Neural cell (in vitro differentiated cells): Measurements from ENCODE around the gene BHLHE23. TPM values are rescaled to one million over a fixed set of nuclear protein-coding genes. Genes with fewer than 3 reads are reported as not detected.

Source experiments
- H2AFZ ChIP-seq: fragments of 200-600, 300-800 bp; sonication (generic), shearing (Covaris generic); 2 replicates; pipeline ENCODE4 v1.6.0; 2014; ENCODE audit warnings: low read depth, mild to moderate bottlenecking, antibody characterized with exemption, low read length, moderate library complexity
- H3F3A ChIP-seq: fragments of 200-600 bp; shearing (Covaris generic); 2 replicates; pipeline ENCODE4 v1.6.1; 2016; ENCODE audit warnings: mild to moderate bottlenecking, moderate library complexity, mixed read lengths, antibody characterized with exemption, low read length; ENCODE audit not compliant: insufficient read depth, poor library complexity, severe bottlenecking
- H3K27ac ChIP-seq: fragments of 200-600, 300-800 bp; sonication (generic), shearing (Covaris generic); 2 replicates; pipeline ENCODE4 v1.5.1; 2014; ENCODE audit warnings: mild to moderate bottlenecking, low read length, moderate library complexity
- H3K27me3 ChIP-seq: fragments of 300-800, 200-600 bp; sonication (generic), shearing (Covaris generic); 2 replicates; pipeline ENCODE4 v1.6.0; 2014; ENCODE audit warnings: mild to moderate bottlenecking, low read depth, low read length, moderate library complexity; ENCODE audit not compliant: insufficient read depth
- H3K36me3 ChIP-seq: fragments of 300-800, 200-600 bp; sonication (generic), shearing (Covaris generic); 2 replicates; pipeline ENCODE4 v1.5.1; 2014; ENCODE audit warnings: mild to moderate bottlenecking, antibody characterized with exemption, low read length, moderate library complexity; ENCODE audit not compliant: insufficient read depth
- H3K4me2 ChIP-seq: fragments of 300-800, 200-600 bp; sonication (generic), shearing (Covaris generic); 2 replicates; pipeline ENCODE4 v1.6.0; 2014; ENCODE audit warnings: mild to moderate bottlenecking, low read length
- H3K4me3 ChIP-seq: fragments of 300-800, 200-600 bp; sonication (generic), shearing (Covaris generic); 2 replicates; pipeline ENCODE4 v1.5.1; 2014; ENCODE audit warnings: mild to moderate bottlenecking, low read length, moderate library complexity
- H3K79me2 ChIP-seq: fragments of 200-600 bp; shearing (Covaris generic); replicated peaks from 2 replicates; pipeline ENCODE4 v1.6.0; 2014; ENCODE audit warnings: mild to moderate bottlenecking, low read length, moderate library complexity; ENCODE audit not compliant: insufficient read depth
- H3K9ac ChIP-seq: fragments of 300-800, 200-600 bp; sonication (generic), shearing (Covaris generic); 2 replicates; pipeline ENCODE4 v1.6.1; 2016; ENCODE audit warnings: mild to moderate bottlenecking, low read length, mixed read lengths
- H3K9me2 ChIP-seq: fragments of 200-600 bp; shearing (Covaris generic); 2 replicates; pipeline ENCODE4 v1.6.1; 2016; ENCODE audit warnings: mild to moderate bottlenecking, low read length, mixed read lengths; ENCODE audit not compliant: insufficient read depth
- H3K9me3 ChIP-seq: fragments of 200-600, 300-800 bp; sonication (generic), shearing (Covaris generic); 2 replicates; pipeline ENCODE4 v1.6.1; 2016; ENCODE audit warnings: mild to moderate bottlenecking, mixed run types, low read length, moderate library complexity, mixed read lengths
- H4K20me1 ChIP-seq: fragments of 200-600 bp; shearing (Covaris generic); 2 replicates; pipeline ENCODE4 v1.6.1; 2016; ENCODE audit warnings: mild to moderate bottlenecking, mixed run types; ENCODE audit not compliant: insufficient read depth
- CTCF ChIP-seq: fragments of 450-650 bp; IDR thresholded peaks from 2 replicates; pipeline ENCODE4 v1.5.1; 2014; ENCODE audit warnings: antibody characterized with exemption, mild to moderate bottlenecking, moderate library complexity; ENCODE audit not compliant: poor library complexity, severe bottlenecking
- EP300 ChIP-seq: fragments of 450-650 bp; conservative IDR thresholded peaks from 2 replicates; pipeline ENCODE4 v1.6.1; 2014; ENCODE audit warnings: antibody characterized with exemption, mild to moderate bottlenecking, moderate library complexity; ENCODE audit not compliant: poor library complexity, severe bottlenecking
- EZH2 ChIP-seq: fragments of 200-600, 300-800 bp; shearing (Covaris generic), sonication (generic); IDR thresholded peaks from 2 replicates; pipeline ENCODE4 v1.6.1; 2014; ENCODE audit warnings: antibody characterized with exemption, low read length, borderline replicate concordance, mild to moderate bottlenecking; ENCODE audit not compliant: insufficient read depth, poor library complexity, severe bottlenecking
- MXI1 ChIP-seq: fragments of 450-650 bp; conservative IDR thresholded peaks from 2 replicates; pipeline ENCODE4 v1.6.1; 2014; ENCODE audit warnings: antibody characterized with exemption, mild to moderate bottlenecking; ENCODE audit not compliant: poor library complexity, severe bottlenecking
- POLR2AphosphoS5 ChIP-seq: IDR thresholded peaks from 2 replicates; pipeline ENCODE4 v1.6.1; 2012
- RAD21 ChIP-seq: fragments of 450-650 bp; conservative IDR thresholded peaks from 2 replicates; pipeline ENCODE4 v1.6.1; 2014; ENCODE audit warnings: antibody characterized with exemption, mild to moderate bottlenecking, moderate library complexity
- SMC3 ChIP-seq: fragments of 450-650 bp; conservative IDR thresholded peaks from 2 replicates; pipeline ENCODE4 v1.6.1; 2014; ENCODE audit warnings: antibody characterized with exemption, mild to moderate bottlenecking, moderate library complexity; ENCODE audit not compliant: poor library complexity
- TAF1 ChIP-seq: IDR thresholded peaks from 2 replicates; pipeline ENCODE4 v1.6.1; 2012; ENCODE audit warnings: low read depth
- polyA plus RNA-seq: library from polyadenylated mRNA; depleted of rRNA; stranded (reverse); fragments of >200 nt; gene quantifications from 2 replicates; pipeline ENCODE4 v1.2.3, GENCODE V29; 2014
- TF ChIP-seq, protein P1 (sequence below): IDR thresholded peaks from 2 replicates; pipeline ENCODE4 v1.6.1; 2012; ENCODE audit warnings: borderline replicate concordance

Gene BHLHE23
- polyA plus RNA-seq, 1 donor from 2014 or later = not detected

DNA sequence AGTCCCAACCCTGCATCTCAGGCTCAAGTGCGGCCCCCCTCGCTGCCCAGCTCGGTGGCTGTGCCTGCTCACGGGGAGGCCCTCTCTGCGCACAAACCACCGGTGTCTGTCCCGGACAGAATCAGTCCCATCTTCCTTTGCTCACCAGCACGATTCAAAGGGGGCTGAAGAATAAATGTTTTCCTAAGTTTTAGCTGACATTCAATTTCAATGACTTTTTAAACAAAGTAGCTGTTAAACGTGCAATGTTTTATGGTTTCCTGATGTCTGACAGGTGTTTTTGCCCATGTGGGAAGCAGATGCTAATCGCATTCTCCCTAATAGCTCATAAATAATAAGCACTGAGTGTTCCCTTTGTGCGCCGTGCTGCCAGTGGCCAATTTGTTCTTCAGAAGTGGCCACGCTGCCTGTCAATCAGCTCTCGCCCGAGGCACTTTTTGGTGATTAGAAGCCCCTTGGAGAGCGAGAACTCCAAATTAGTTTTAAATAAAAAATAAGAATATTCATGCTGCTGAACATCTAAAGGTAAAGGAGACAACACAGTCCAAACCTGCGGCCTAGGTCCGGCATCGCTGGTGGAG lies 26.3 kb downstream of the BHLHE23 start:
- no peaks in the 10 kb centered on the region for H3F3A ChIP-seq
- H3K79me2 ChIP-seq = no peaks in the 10 kb centered on the region
- no peak overlapping the region for H2AFZ ChIP-seq
- no peak overlapping the region for H3K9ac ChIP-seq
- no peak overlapping the region for H3K4me3 ChIP-seq
- no peaks in the 10 kb centered on the region for H4K20me1 ChIP-seq
- H3K27me3 ChIP-seq = no peaks in the 10 kb centered on the region
- TF ChIP-seq MXI1 = no peak
- no peak for TF ChIP-seq CTCF
- no peak for TF ChIP-seq POLR2AphosphoS5
- no peak for TF ChIP-seq EP300
- TF ChIP-seq RAD21 = no peak
- no peak for TF ChIP-seq EZH2
- no peak for TF ChIP-seq SMC3
- TF ChIP-seq, protein P1, sequence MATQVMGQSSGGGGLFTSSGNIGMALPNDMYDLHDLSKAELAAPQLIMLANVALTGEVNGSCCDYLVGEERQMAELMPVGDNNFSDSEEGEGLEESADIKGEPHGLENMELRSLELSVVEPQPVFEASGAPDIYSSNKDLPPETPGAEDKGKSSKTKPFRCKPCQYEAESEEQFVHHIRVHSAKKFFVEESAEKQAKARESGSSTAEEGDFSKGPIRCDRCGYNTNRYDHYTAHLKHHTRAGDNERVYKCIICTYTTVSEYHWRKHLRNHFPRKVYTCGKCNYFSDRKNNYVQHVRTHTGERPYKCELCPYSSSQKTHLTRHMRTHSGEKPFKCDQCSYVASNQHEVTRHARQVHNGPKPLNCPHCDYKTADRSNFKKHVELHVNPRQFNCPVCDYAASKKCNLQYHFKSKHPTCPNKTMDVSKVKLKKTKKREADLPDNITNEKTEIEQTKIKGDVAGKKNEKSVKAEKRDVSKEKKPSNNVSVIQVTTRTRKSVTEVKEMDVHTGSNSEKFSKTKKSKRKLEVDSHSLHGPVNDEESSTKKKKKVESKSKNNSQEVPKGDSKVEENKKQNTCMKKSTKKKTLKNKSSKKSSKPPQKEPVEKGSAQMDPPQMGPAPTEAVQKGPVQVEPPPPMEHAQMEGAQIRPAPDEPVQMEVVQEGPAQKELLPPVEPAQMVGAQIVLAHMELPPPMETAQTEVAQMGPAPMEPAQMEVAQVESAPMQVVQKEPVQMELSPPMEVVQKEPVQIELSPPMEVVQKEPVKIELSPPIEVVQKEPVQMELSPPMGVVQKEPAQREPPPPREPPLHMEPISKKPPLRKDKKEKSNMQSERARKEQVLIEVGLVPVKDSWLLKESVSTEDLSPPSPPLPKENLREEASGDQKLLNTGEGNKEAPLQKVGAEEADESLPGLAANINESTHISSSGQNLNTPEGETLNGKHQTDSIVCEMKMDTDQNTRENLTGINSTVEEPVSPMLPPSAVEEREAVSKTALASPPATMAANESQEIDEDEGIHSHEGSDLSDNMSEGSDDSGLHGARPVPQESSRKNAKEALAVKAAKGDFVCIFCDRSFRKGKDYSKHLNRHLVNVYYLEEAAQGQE = no peak
- H3K4me2 ChIP-seq = no peak overlapping the region
- H3K36me3 ChIP-seq = no peaks in the 10 kb centered on the region
- no peaks in the 10 kb centered on the region for H3K9me2 ChIP-seq
- no peaks in the 10 kb centered on the region for H3K9me3 ChIP-seq
- no peak overlapping the region for H3K27ac ChIP-seq

- TF ChIP-seq EZH2 = no peak
- no peak for TF ChIP-seq RAD21
- no peak for TF ChIP-seq SMC3
- TF ChIP-seq TAF1 = no peak
- TF ChIP-seq CTCF = no peak
- TF ChIP-seq, protein P1 = no peak
- no peak for TF ChIP-seq EP300
- no peak for TF ChIP-seq POLR2AphosphoS5
- TF ChIP-seq MXI1 = no peak
- H3K27me3 ChIP-seq = no peaks in the 10 kb centered on the region
- H3K4me2 ChIP-seq = no peak overlapping the region
- no peaks in the 10 kb centered on the region for H3K9me2 ChIP-seq
- H3K36me3 ChIP-seq = no peaks in the 10 kb centered on the region
- H3K4me3 ChIP-seq = no peak overlapping the region
- no peak overlapping the region for H2AFZ ChIP-seq
- H3K9me3 ChIP-seq = no peaks in the 10 kb centered on the region
- no peaks in the 10 kb centered on the region for H3K79me2 ChIP-seq
- no peaks in the 10 kb centered on the region for H4K20me1 ChIP-seq
- H3K27ac ChIP-seq = no peak overlapping the region
- H3F3A ChIP-seq = no peaks in the 10 kb centered on the region
- no peak overlapping the region for H3K9ac ChIP-seq
Observed at GRCh38 chr20:62979876-62980373, 26.8 kb downstream of the BHLHE23 start.
